H1 (cell line): ENCODE results near the gene MRAP2.

Source experiments
- BCL11A ChIP-seq, 2 experiments: IDR thresholded peaks; one replicate each; pipeline ENCODE4 v1.6.1; 2011; ENCODE audit warnings: low read depth in 2 of 2, low read length in 2 of 2, mild to moderate bottlenecking in 2 of 2
- EP300 ChIP-seq, 2 experiments: IDR thresholded peaks; 1 replicate in 1 of 2; 2 replicates in 1 of 2; pipeline ENCODE4 v1.6.1; 2011 to 2012; ENCODE audit warnings: low read depth in 2 of 2, low read length in 2 of 2, mild to moderate bottlenecking in 2 of 2, borderline replicate concordance in 1 of 2, inconsistent platforms in 1 of 2, moderate library complexity in 1 of 2
- EZH2 ChIP-seq: fragments of 200-600 bp; sonication (generic); IDR thresholded peaks from 2 replicates; pipeline ENCODE4 v1.7.1; 2012; ENCODE audit warnings: low read depth, mild to moderate bottlenecking, moderate library complexity, low read length, inconsistent platforms; ENCODE audit not compliant: severe bottlenecking
- JUND ChIP-seq: IDR thresholded peaks from 2 replicates; pipeline ENCODE4 v1.6.1; 2011; ENCODE audit warnings: mild to moderate bottlenecking, improper control_type of control experiment, low read length
- MAFK ChIP-seq: IDR thresholded peaks from 2 replicates; pipeline ENCODE4 v1.6.1; 2012; ENCODE audit warnings: low read depth, mild to moderate bottlenecking, improper control_type of control experiment, low read length
- POLR2A ChIP-seq, 2 experiments: IDR thresholded peaks; 1 replicate in 1 of 2; 2 replicates in 1 of 2; pipeline ENCODE4 v1.6.1; 2011; ENCODE audit warnings: low read depth in 2 of 2, low read length in 2 of 2, mild to moderate bottlenecking in 2 of 2; ENCODE audit errors: control extremely low read depth in 1 of 2
- RFX5 ChIP-seq: IDR thresholded peaks from 2 replicates; pipeline ENCODE4 v1.6.1; 2011; ENCODE audit warnings: low read depth, low read length, improper control_type of control experiment, borderline replicate concordance
- RNF2 ChIP-seq: fragments of 200-900, 300-1000 bp; sonication (generic); IDR thresholded peaks from 2 replicates; pipeline ENCODE4 v1.7.1; 2016; ENCODE audit warnings: borderline replicate concordance, low read depth, mild to moderate bottlenecking, antibody characterized with exemption, low read length; ENCODE audit not compliant: poor library complexity, severe bottlenecking; ENCODE audit errors: missing control alignments
- SP1 ChIP-seq: IDR thresholded peaks from 2 replicates; pipeline ENCODE4 v1.6.1; 2011; ENCODE audit warnings: low read depth, low read length
- TF ChIP-seq, protein P1 (sequence below), 3 experiments: IDR thresholded peaks; 1 replicate in 2 of 3; 2 replicates in 1 of 3; pipeline versions ENCODE4 v1.5.1 to v1.6.1; 2011; ENCODE audit warnings: low read length in 3 of 3, mild to moderate bottlenecking in 3 of 3, inconsistent platforms in 2 of 3, low read depth in 1 of 3, moderate library complexity in 1 of 3; ENCODE audit not compliant: insufficient read depth in 1 of 3; ENCODE audit errors: control extremely low read depth in 1 of 3
- TF ChIP-seq, protein P2 (sequence below): IDR thresholded peaks from 2 replicates; pipeline ENCODE4 v1.6.1; 2011; ENCODE audit warnings: low read depth, mild to moderate bottlenecking, low read length; ENCODE audit not compliant: insufficient read depth
- TF ChIP-seq, protein P3 (sequence below): IDR thresholded peaks from 2 replicates; pipeline ENCODE4 v1.6.1; 2012; ENCODE audit warnings: inconsistent platforms
- TF ChIP-seq, protein P4 (sequence below): IDR thresholded peaks from 2 replicates; pipeline ENCODE4 v1.6.1; 2011; ENCODE audit warnings: low read length, improper control_type of control experiment

DNA sequence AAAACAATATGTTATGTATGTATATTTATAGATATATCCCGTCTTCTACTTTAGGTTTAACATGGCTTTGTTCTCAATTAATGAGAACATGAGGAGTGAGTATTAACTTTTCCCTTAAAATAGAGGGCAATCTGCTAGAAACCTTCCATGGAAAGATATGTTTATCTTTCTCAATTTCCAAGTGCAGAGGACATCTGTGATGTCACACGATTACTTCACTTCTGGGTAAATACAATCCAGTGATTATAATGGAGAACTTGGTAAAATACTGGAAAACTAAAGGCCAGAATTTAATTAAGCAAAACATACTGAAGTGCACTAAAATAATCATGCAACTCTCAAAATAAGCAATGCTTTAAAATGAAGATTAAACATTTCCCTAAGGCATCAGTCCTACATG, 11.9 kb upstream of the MRAP2 start:
- TF ChIP-seq, protein P1, sequence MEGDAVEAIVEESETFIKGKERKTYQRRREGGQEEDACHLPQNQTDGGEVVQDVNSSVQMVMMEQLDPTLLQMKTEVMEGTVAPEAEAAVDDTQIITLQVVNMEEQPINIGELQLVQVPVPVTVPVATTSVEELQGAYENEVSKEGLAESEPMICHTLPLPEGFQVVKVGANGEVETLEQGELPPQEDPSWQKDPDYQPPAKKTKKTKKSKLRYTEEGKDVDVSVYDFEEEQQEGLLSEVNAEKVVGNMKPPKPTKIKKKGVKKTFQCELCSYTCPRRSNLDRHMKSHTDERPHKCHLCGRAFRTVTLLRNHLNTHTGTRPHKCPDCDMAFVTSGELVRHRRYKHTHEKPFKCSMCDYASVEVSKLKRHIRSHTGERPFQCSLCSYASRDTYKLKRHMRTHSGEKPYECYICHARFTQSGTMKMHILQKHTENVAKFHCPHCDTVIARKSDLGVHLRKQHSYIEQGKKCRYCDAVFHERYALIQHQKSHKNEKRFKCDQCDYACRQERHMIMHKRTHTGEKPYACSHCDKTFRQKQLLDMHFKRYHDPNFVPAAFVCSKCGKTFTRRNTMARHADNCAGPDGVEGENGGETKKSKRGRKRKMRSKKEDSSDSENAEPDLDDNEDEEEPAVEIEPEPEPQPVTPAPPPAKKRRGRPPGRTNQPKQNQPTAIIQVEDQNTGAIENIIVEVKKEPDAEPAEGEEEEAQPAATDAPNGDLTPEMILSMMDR (IDR thresholded peaks at IDR 0.05; ENCODE audit: control extremely low read depth in 1 of 3, insufficient read depth in 1 of 3, low read depth in 1 of 3, low read length in 3 of 3) = no peak
- TF ChIP-seq, protein P2, sequence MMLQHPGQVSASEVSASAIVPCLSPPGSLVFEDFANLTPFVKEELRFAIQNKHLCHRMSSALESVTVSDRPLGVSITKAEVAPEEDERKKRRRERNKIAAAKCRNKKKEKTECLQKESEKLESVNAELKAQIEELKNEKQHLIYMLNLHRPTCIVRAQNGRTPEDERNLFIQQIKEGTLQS = no peak
- TF ChIP-seq, protein P3, sequence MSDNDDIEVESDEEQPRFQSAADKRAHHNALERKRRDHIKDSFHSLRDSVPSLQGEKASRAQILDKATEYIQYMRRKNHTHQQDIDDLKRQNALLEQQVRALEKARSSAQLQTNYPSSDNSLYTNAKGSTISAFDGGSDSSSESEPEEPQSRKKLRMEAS = no peak
- TF ChIP-seq RFX5 (no peak), BCL11A (IDR thresholded peaks at IDR 0.05; ENCODE audit: low read depth in 2 of 2, low read length in 2 of 2) (no peak), SP1 (no peak), RNF2 (no peak), EP300 (IDR thresholded peaks at IDR 0.05; ENCODE audit: borderline replicate concordance in 1 of 2, low read depth in 2 of 2, low read length in 2 of 2) (no peak), JUND (no peak), POLR2A (IDR thresholded peaks at IDR 0.05; ENCODE audit: control extremely low read depth in 1 of 2, low read depth in 2 of 2, low read length in 2 of 2) (no peak), MAFK (no peak), EZH2 (no peak)
- TF ChIP-seq, protein P4, sequence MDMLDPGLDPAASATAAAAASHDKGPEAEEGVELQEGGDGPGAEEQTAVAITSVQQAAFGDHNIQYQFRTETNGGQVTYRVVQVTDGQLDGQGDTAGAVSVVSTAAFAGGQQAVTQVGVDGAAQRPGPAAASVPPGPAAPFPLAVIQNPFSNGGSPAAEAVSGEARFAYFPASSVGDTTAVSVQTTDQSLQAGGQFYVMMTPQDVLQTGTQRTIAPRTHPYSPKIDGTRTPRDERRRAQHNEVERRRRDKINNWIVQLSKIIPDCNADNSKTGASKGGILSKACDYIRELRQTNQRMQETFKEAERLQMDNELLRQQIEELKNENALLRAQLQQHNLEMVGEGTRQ = no peak
